ENCODE measurements around the gene WDR7. TPM values are rescaled to one million over a fixed set of nuclear protein-coding genes. Genes with fewer than 3 reads are reported as not detected.

WDR7 gene
- total and polyA plus RNA-seq, 10 of the 15 experiments (the other 5 are each of a cell fraction or from before 2014, with no cell fraction given): 2.8 to 16.5 (median 11.7) TPM

GRCh38 chr18:56795381-56795780 is 144.2 kb downstream of the WDR7 start (continued):
- no peak for TF ChIP-seq CEBPZ (IDR thresholded peaks at IDR 0.05; ENCODE audit: low read depth, low read length)
- TF ChIP-seq MEF2B (IDR thresholded peaks at IDR 0.05; ENCODE audit: partially characterized antibody, poor library complexity, severe bottlenecking): no peak
- TF ChIP-seq ZBED1 (IDR thresholded peaks at IDR 0.05; ENCODE audit: borderline replicate concordance): no peak
- no peak for TF ChIP-seq SMAD5 (IDR thresholded peaks at IDR 0.05; ENCODE audit: low read depth)
- no peak for TF ChIP-seq ZNF687 (IDR thresholded peaks at IDR 0.05)
- TF ChIP-seq GATAD2B (conservative IDR thresholded peaks at IDR 0.05; ENCODE audit: low read depth): no peak
- TF ChIP-seq PRDM15 (CRISPR knock-in tag; IDR thresholded peaks at IDR 0.05): no peak
